GM21423 (cell line): ENCODE measurements around the gene ATP9B.
"Not testable (repeated sequence)": the region's sequence is repeated elsewhere in the genome, so short reads cannot be mapped to it uniquely, and the experiment has no call there.

ENCODE experiments used
- ATAC-seq: cut with Tn5 transposase; IDR thresholded peaks from one replicate; pipeline ENCODE4 v1.9.1; 2021; ENCODE audit warnings: mild to moderate bottlenecking, moderate library complexity; ENCODE audit not compliant: unreplicated experiment

ATP9B gene

GRCh38 chr18:79135924-79136323, 66.7 kb downstream of the ATP9B start:
- ATAC-seq = no peak

DNA sequence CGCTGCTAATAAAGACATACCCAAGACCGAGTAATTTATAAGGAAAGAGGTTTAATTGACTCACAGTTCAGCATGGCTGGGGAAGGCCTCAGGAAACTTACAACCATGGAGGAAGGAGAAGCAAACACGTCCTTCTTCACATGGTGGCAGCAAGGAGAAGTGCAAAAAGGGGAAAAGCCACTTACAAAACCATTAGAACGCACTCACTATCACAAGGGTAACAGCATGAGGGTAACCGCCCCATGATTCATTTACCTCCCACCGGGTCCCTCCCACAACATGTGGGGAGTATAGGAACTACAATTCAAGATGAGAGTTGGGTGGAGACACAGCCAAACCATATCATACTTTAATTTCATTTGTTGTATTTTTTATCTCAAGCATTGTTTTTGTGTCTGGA, 67.5 kb downstream of the ATP9B start:
- no peak for ATAC-seq

- ATAC-seq = no peak
Measured at GRCh38 chr18:79139206-79139605, 70.0 kb downstream of the ATP9B start.

DNA sequence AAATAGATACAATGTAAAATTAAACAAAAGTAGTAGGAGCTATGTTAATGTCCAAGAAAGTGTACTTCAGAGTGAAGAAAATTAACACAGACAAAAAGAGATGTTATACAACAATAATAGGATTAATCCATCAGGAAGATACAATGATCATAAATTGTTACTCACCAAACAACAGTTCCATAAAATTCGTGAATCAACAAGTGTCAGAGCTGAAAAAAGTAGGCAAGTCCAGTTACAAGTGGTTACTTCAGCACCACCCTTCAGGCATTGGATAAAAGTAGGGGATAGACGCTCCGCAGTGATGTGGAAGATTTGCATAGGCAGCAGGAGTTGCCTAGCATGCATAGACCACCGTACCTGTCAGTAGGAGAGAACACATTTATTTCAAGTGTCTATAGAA, 77.8 kb downstream of the ATP9B start:
- ATAC-seq = no peak

- ATAC-seq = no peak
Measured at GRCh38 chr18:79151191-79151590, 82.0 kb downstream of the ATP9B start.

GRCh38 chr18:79156327-79156726, 87.1 kb downstream of the ATP9B start:
- no peak for ATAC-seq

- no peak for ATAC-seq
Measured at GRCh38 chr18:79164706-79165105, 95.5 kb downstream of the ATP9B start.

DNA sequence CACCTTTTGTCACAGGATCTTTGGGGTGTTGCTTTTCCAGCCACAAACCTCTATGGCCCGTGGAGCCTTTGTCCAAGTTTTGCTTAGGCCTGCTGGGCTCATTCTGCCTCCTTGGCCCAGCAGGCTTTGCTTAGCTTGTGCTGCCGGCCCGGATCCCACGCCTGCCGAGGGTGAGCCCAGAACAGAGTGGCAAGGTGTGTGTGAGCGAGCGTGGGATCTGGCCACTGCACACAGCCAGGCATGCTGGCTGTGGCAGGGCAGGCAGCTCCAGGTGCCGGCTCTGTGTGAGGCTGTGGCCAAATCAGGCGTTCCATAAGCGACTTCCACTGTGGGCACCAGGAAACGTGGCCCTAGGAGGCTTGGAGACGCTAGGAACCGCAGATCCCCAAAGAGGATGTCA, 97.5 kb downstream of the ATP9B start:
- no peak for ATAC-seq

DNA sequence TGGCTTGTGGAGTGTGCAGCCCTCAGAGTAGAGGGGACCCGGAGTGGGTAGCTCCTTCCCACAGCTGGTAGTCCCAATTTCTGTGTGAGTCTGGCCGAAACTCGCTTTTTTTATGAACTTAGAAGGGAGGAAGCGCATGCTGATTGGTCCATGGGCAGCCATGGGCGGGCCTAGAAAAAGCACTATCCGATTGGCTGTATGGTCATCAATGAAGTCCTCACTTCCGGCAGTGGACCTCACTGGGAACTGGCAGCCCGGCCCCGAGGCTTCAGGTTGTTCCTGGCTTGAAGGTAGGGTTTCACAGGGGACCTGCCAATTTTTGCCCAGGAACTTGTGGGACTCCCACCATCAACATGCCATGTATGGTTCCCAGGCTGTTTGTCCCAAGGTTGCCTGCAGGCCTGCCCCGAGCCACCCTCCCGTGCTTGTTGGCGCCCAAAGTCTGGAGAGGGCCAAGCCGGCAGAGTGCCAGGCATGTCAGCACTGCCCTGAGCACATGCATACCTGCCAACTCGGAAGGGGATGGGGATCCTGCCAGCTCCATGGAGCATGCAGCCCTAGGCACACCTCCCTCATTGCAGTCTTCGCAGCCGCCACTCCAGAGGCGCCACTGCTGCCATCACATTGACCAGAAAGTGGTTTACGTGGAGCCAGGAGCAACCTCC, 98.5 kb downstream of the ATP9B start:
- no peak for ATAC-seq

GRCh38 chr18:79169958-79170555, 100.9 kb downstream of the ATP9B start:
- ATAC-seq = no peak

DNA sequence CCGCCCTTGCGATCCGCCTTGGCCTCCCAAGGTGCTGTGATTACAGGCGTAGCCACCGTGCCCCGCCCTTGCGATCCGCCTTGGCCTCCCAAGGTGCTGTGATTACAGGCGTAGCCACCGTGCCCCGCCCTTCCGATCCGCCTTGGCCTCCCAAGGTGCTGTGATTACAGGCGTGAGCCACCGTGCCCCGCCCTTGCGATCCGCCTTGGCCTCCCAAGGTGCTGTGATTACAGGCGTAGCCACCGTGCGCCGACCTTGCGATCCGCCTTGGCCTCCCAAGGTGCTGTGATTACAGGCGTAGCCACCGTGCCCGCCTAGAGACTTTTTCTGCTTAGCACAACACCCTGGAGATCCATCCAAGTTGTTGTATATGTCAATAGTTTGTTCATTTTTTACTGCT, 103.1 kb downstream of the ATP9B start:
- ATAC-seq = not testable (repeated sequence)

DNA sequence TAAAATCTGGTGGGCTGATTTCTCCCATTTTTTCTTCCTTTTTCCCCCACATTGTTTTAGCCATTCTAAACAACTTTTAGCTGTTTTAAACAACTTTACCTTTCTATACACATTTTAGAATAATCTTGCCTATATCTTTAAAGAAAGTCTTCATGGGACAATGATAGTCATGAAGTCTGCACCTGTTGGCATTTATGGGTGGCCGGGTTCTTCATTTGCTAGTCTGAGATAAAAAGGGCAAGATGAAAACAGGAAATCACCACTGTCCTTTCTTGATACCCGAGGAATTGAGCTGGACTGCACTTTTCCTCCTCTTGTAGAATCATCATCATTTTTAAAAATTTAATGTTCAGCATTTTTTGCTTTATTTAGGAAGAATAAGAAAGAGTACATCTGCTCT, 104.5 kb downstream of the ATP9B start:
- no peak for ATAC-seq

DNA sequence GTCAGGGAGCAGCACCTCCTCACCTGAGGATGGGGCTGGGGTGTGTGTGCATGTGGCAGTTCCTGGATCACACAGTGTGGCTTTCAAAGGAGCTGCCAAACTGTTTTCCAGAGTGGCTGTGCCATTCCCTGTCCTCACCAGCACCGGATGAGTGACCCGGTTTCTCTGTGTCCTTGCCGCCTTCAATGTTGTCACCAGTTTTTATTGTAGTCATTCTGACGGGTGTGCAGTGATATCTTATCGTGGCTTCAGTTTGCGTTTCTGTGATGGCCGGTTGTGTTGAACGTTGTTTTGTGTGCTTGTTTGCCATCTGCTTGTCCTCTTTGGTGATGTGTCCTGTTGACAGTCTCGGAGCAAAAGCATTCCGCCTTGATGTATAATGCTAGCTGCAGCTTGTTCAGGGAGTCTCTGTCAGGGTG, 108.9 kb downstream of the ATP9B start:
- no peak for ATAC-seq

- no peak for ATAC-seq
Measured at GRCh38 chr18:79182047-79182713, 113.0 kb downstream of the ATP9B start.

DNA sequence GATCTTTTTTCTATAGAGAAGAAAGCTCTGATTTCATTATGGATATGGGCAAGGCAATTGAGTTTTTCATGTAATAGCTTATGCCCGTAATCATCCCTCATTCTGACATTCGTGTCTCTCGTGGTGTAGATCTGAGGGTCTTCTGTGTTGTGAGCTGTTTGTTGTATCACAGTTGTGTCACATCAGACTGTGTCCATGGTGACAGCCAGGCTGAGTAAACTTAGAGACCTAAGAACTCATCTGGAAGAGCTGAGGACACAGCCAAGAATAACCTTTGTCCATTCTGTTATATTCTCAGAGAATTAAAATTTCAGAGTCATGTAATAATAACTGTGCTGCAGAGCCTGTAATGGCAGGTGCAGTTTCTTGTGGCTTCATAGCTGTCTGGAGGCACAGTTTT, 116.5 kb downstream of the ATP9B start:
- ATAC-seq = no peak

GRCh38 chr18:79186649-79187048, 117.5 kb downstream of the ATP9B start:
- peak; percentile 60 for ATAC-seq

GRCh38 chr18:79187532-79188277, 118.5 kb downstream of the ATP9B start:
- ATAC-seq = no peak

- no peak for ATAC-seq
Measured at GRCh38 chr18:79191418-79191817, 122.2 kb downstream of the ATP9B start.

DNA sequence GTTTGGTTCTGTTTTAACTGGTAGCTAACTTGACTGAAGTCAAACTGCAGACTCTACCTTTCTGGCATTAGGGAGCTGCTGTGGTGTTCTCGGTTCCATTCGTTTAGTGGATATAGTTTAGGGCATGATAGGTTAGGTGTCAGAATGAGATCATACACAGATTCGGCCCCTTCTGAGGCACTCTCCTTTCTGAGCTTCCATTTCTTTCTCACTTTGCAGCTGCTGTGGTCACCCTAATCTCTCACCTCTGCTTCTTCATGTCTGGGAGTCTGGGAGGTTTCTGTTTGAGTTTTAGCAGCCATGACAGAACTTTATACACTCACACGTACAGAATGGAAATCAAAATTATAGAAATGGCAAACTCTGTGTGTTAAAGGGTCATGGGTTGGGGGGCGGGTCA, 122.8 kb downstream of the ATP9B start:
- ATAC-seq = no peak

- no peak for ATAC-seq
Measured at GRCh38 chr18:79193826-79194225, 124.6 kb downstream of the ATP9B start.
